ENCODE measurements around the gene PDZD2.

The PDZD2 gene

GRCh38 chr5:31638345-31638744 is 586 bp upstream of the PDZD2 start:
- Histone ChIP-seq H3K9ac (ENCODE audit: low read length) (peak overlapping the region; percentile 67; the same call in 1 of the 2 replicates), H2AFZ (ENCODE audit: low read length) (peak overlapping the region; percentile 95), H3K27me3 (replicated peaks; ENCODE audit: insufficient read depth, low read length) (no peaks in the 10 kb centered on the region), H3K4me2 (ENCODE audit: low read depth, low read length) (peak overlapping the region; percentile 91), H4K20me1 (ENCODE audit: insufficient read depth, low read length) (no peaks in the 10 kb centered on the region), H3F3A (ENCODE audit: insufficient read depth, low read length) (no peaks in the 10 kb centered on the region), H3K36me3 (replicated peaks; ENCODE audit: insufficient read depth, low read length) (no peaks in the 10 kb centered on the region), H3K9me3 (replicated peaks; ENCODE audit: insufficient read depth, low read length) (no peaks in the 10 kb centered on the region), H3K79me2 (ENCODE audit: low read length) (no peaks in the 10 kb centered on the region), H3K4me3 (ENCODE audit: low read length) (peak overlapping the region; percentile 87), H3K9me2 (replicated peaks; ENCODE audit: insufficient read depth, low read length) (no peaks in the 10 kb centered on the region), H3K27ac (ENCODE audit: low read length) (no peak overlapping the region), H3K4me1 (ENCODE audit: low read length) (no peaks in the 10 kb centered on the region)
- no peak for DNase-seq
- no peak for TF ChIP-seq EZH2phosphoT487 (IDR thresholded peaks at IDR 0.05; ENCODE audit: low read length)
- TF ChIP-seq CTCF (IDR thresholded peaks at IDR 0.05; ENCODE audit: low read length): no peak
- no peak for TF ChIP-seq EZH2 (optimal IDR thresholded peaks at IDR 0.05; ENCODE audit: low read depth, low read length)

GRCh38 chr5:31639481-31640411 is 815 bp downstream of the PDZD2 start:
- Histone ChIP-seq H3K9me3 (replicated peaks; ENCODE audit: insufficient read depth, low read length) (no peaks in the 10 kb centered on the region), H3K27ac (ENCODE audit: low read length) (no peak overlapping the region), H3K4me1 (ENCODE audit: low read length) (no peaks in the 10 kb centered on the region), H4K20me1 (ENCODE audit: insufficient read depth, low read length) (no peaks in the 10 kb centered on the region), H3K27me3 (replicated peaks; ENCODE audit: insufficient read depth, low read length) (no peaks in the 10 kb centered on the region), H3F3A (ENCODE audit: insufficient read depth, low read length) (no peaks in the 10 kb centered on the region), H3K4me2 (ENCODE audit: low read depth, low read length) (peak overlapping the region; percentile 79), H3K4me3 (ENCODE audit: low read length) (peak overlapping the region; percentile 51; the same call in 1 of the 2 replicates), H3K9ac (ENCODE audit: low read length) (no peak overlapping the region), H3K36me3 (replicated peaks; ENCODE audit: insufficient read depth, low read length) (no peaks in the 10 kb centered on the region), H3K79me2 (ENCODE audit: low read length) (no peaks in the 10 kb centered on the region), H2AFZ (ENCODE audit: low read length) (peak overlapping the region; percentile 61; the same call in 1 of the 2 replicates), H3K9me2 (replicated peaks; ENCODE audit: insufficient read depth, low read length) (no peaks in the 10 kb centered on the region)
- TF ChIP-seq EZH2phosphoT487 (IDR thresholded peaks at IDR 0.05; ENCODE audit: low read length): no peak
- TF ChIP-seq EZH2 (optimal IDR thresholded peaks at IDR 0.05; ENCODE audit: low read depth, low read length): no peak
- TF ChIP-seq CTCF (IDR thresholded peaks at IDR 0.05; ENCODE audit: low read length): no peak
- DNase-seq: no peak

GRCh38 chr5:31640573-31640972 is 1.6 kb downstream of the PDZD2 start:
- Histone ChIP-seq H3K9me3 (replicated peaks; ENCODE audit: insufficient read depth, low read length) (no peaks in the 10 kb centered on the region), H3K4me3 (ENCODE audit: low read length) (no peak overlapping the region), H3F3A (ENCODE audit: insufficient read depth, low read length) (no peaks in the 10 kb centered on the region), H3K4me2 (ENCODE audit: low read depth, low read length) (no peak overlapping the region), H2AFZ (ENCODE audit: low read length) (no peak overlapping the region), H4K20me1 (ENCODE audit: insufficient read depth, low read length) (no peaks in the 10 kb centered on the region), H3K27ac (ENCODE audit: low read length) (no peak overlapping the region), H3K9ac (ENCODE audit: low read length) (no peak overlapping the region), H3K27me3 (replicated peaks; ENCODE audit: insufficient read depth, low read length) (no peaks in the 10 kb centered on the region), H3K79me2 (ENCODE audit: low read length) (no peaks in the 10 kb centered on the region), H3K4me1 (ENCODE audit: low read length) (no peaks in the 10 kb centered on the region), H3K36me3 (replicated peaks; ENCODE audit: insufficient read depth, low read length) (no peaks in the 10 kb centered on the region), H3K9me2 (replicated peaks; ENCODE audit: insufficient read depth, low read length) (no peaks in the 10 kb centered on the region)
- DNase-seq: no peak
- TF ChIP-seq CTCF (IDR thresholded peaks at IDR 0.05; ENCODE audit: low read length): no peak
- TF ChIP-seq EZH2phosphoT487 (IDR thresholded peaks at IDR 0.05; ENCODE audit: low read length): no peak
- TF ChIP-seq EZH2 (optimal IDR thresholded peaks at IDR 0.05; ENCODE audit: low read depth, low read length): no peak

All from MM.1S (cell line).